K562 (cell line): ENCODE measurements around the gene DPH5.

Experiments
- BRD9 ChIP-seq: fragments of 450-650 bp; IDR thresholded peaks from 2 replicates; pipeline ENCODE4 v1.6.1; 2018; ENCODE audit warnings: low read depth; ENCODE audit not compliant: partially characterized antibody
- CEBPZ ChIP-seq: fragments of 150-350 bp; IDR thresholded peaks from 2 replicates; pipeline ENCODE4 v1.6.1; 2014; ENCODE audit warnings: low read depth, mild to moderate bottlenecking, low read length, borderline replicate concordance
- YY1 ChIP-seq, 3 experiments: IDR thresholded peaks; 2 replicates each; pipeline ENCODE4 v1.6.1; 2011; ENCODE audit warnings: low read length in 2 of 3, mild to moderate bottlenecking in 2 of 3, moderate library complexity in 2 of 3, borderline replicate concordance in 1 of 3, control low read depth in 1 of 3, low read depth in 1 of 3; ENCODE audit not compliant: insufficient read depth in 3 of 3, insufficient replicate concordance in 2 of 3, control insufficient read depth in 1 of 3, insufficient read length in 1 of 3; ENCODE audit errors: extremely low read depth in 1 of 3
- TF ChIP-seq, protein P1 (sequence below), 3 experiments: IDR thresholded peaks in 2 of 3; conservative IDR thresholded peaks in 1 of 3; 2 replicates each; pipeline ENCODE4 v1.5.1; 2011 to 2012; ENCODE audit warnings: low read length in 3 of 3, mild to moderate bottlenecking in 3 of 3, control low read depth in 2 of 3, improper control_type of control experiment in 1 of 3, inconsistent platforms in 1 of 3, low read depth in 1 of 3, mixed read lengths in 1 of 3, moderate library complexity in 1 of 3; ENCODE audit not compliant: insufficient read depth in 2 of 3
- TF ChIP-seq, protein P2 (sequence below): sonication (generic); formaldehyde crosslinking; IDR thresholded peaks from 2 replicates; pipeline ENCODE4 v1.8.0; 2022; ENCODE audit warnings: mild to moderate bottlenecking, missing genetic modification reagents

DNA sequence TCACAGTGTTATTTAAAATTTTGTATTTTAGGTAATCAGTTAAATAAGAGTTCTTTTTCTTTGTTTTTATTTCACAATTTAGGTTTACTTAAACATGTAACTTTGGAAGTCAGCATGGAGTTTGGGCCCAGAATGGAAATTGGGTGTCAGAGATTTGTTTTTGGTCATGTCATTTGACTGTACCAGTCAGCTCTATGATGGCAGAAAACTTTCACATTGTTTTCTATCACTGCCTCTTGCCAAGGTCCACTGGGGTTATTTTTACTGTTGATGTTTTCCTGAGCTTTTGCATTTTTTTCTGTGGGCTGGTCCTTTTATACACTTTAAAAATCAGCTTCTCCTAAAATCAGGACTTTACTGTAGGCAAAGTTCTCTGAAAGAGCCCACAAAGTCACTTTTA is 75.2 kb downstream of the DPH5 start:
- TF ChIP-seq CEBPZ = no peak
- TF ChIP-seq YY1 (IDR thresholded peaks at IDR 0.05; ENCODE audit: borderline replicate concordance in 1 of 3, control insufficient read depth in 1 of 3, extremely low read depth in 1 of 3, insufficient read depth in 3 of 3, insufficient read length in 1 of 3, insufficient replicate concordance in 2 of 3, low read depth in 1 of 3, low read length in 2 of 3) = no peak
- TF ChIP-seq, protein P1, sequence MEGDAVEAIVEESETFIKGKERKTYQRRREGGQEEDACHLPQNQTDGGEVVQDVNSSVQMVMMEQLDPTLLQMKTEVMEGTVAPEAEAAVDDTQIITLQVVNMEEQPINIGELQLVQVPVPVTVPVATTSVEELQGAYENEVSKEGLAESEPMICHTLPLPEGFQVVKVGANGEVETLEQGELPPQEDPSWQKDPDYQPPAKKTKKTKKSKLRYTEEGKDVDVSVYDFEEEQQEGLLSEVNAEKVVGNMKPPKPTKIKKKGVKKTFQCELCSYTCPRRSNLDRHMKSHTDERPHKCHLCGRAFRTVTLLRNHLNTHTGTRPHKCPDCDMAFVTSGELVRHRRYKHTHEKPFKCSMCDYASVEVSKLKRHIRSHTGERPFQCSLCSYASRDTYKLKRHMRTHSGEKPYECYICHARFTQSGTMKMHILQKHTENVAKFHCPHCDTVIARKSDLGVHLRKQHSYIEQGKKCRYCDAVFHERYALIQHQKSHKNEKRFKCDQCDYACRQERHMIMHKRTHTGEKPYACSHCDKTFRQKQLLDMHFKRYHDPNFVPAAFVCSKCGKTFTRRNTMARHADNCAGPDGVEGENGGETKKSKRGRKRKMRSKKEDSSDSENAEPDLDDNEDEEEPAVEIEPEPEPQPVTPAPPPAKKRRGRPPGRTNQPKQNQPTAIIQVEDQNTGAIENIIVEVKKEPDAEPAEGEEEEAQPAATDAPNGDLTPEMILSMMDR (IDR thresholded peaks at IDR 0.05 in 2 of 3, conservative IDR thresholded peaks at IDR 0.05 in 1 of 3; ENCODE audit: insufficient read depth in 2 of 3, low read depth in 1 of 3, low read length in 3 of 3) = no peak
- TF ChIP-seq BRD9 = no peak
- TF ChIP-seq, protein P2, sequence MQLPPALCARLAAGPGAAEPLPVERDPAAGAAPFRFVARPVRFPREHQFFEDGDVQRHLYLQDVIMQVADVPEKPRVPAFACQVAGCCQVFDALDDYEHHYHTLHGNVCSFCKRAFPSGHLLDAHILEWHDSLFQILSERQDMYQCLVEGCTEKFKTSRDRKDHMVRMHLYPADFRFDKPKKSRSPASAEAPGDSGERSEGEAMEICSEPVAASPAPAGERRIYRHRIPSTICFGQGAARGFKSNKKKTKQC (CRISPR knock-in tag) = no peak
